Breast epithelium (tissue), 4 donors: ENCODE measurements around the gene GANC. TPM values are rescaled to one million over a fixed set of nuclear protein-coding genes. Genes with fewer than 3 reads are reported as not detected.

Experiments used
- DNase-seq, 2 donors: peaks; one replicate each; pipeline ENCODE4 v3.0.0-alpha.2; 2019; ENCODE audit warnings: low spot score in 2 of 2
- H3K27ac ChIP-seq, 2 donors: fragments of 200-600 bp; sonication (generic) in 1 of 2; one replicate each; pipeline ENCODE4 v1.5.1; 2016 to 2019; ENCODE audit warnings: mild to moderate bottlenecking in 1 of 2
- H3K27me3 ChIP-seq, 2 donors: fragments of 200-600 bp; sonication (generic) in 1 of 2; one replicate each; pipeline versions ENCODE4 v1.5.1 to v1.6.0; 2017 to 2019; ENCODE audit warnings: control low read depth in 1 of 2, mild to moderate bottlenecking in 1 of 2
- H3K36me3 ChIP-seq: fragments of 200-600 bp; one replicate; pipeline ENCODE4 v1.5.1; 2019
- H3K4me1 ChIP-seq, 2 donors: fragments of 200-600 bp; sonication (generic); one replicate each; pipeline ENCODE4 v1.5.1; 2016 to 2019; ENCODE audit warnings: control low read depth in 1 of 2
- H3K4me3 ChIP-seq, 3 donors: fragments of 200-600 bp; sonication (generic); 1 replicate in 2 of 3; 2 replicates in 1 of 3; pipeline ENCODE4 v1.5.1; 2016 to 2019; ENCODE audit warnings: mild to moderate bottlenecking in 3 of 3, moderate library complexity in 2 of 3
- H3K9me3 ChIP-seq, 2 donors: fragments of 200-600 bp; sonication (generic) in 1 of 2; one replicate each; pipeline ENCODE4 v1.5.1; 2016 to 2019; ENCODE audit warnings: control low read depth in 1 of 2
- CTCF ChIP-seq, 3 donors: fragments of 450-650 bp; IDR thresholded peaks; one replicate each; pipeline ENCODE4 v1.5.1; 2016 to 2017; ENCODE audit warnings: antibody characterized with exemption in 3 of 3, mild to moderate bottlenecking in 3 of 3, moderate library complexity in 3 of 3
- POLR2A ChIP-seq: fragments of 450-650 bp; IDR thresholded peaks from one replicate; pipeline ENCODE4 v1.6.1; 2016; ENCODE audit warnings: antibody characterized with exemption, mild to moderate bottlenecking, moderate library complexity
- POLR2AphosphoS5 ChIP-seq, 3 donors: sonication (generic); formaldehyde crosslinking; IDR thresholded peaks; one replicate each; pipeline ENCODE4 v1.6.1; 2017; ENCODE audit warnings: antibody characterized with exemption in 3 of 3
- intact Hi-C: fragments of 100-400 bp; cut with DNase I; formaldehyde crosslinking; loops from one replicate; pipeline ENCODE4 v1.15.1; 2023; ENCODE audit warnings: low total_unique reads
- total RNA-seq, 3 donors: library from RNA; depleted of rRNA; stranded (reverse); fragments of >200 nt; gene quantifications; one replicate each; pipeline ENCODE4 v1.1.0, GENCODE V29; 2016

GANC gene
- total RNA-seq, 3 donors from 2014 or later, result 30.2 to 35.5 (median 34.5) TPM

- H3K27me3 ChIP-seq, result no peaks in the 10 kb centered on the region
- no peak overlapping the region for H3K4me3 ChIP-seq
- H3K4me1 ChIP-seq, result no peaks in the 10 kb centered on the region
- intact Hi-C loops, result no loop called here
- H3K36me3 ChIP-seq, result peaks cover 12% of the 10 kb centered on the region
- DNase-seq, result no peak
- no peak overlapping the region for H3K27ac ChIP-seq
- H3K9me3 ChIP-seq, result no peaks in the 10 kb centered on the region
- TF ChIP-seq POLR2AphosphoS5 (IDR thresholded peaks at IDR 0.05) (no peak), POLR2A (no peak), CTCF (IDR thresholded peaks at IDR 0.05) (no peak)
Measured at GRCh38 chr15:42264795-42265194, 8.2 kb upstream of the GANC start.

GRCh38 chr15:42267286-42267685 is 5.7 kb upstream of the GANC start:
- no peaks in the 10 kb centered on the region for H3K9me3 ChIP-seq
- H3K4me1 ChIP-seq, result peaks cover 0 to 16% of the 10 kb centered on the region in 2 donors
- H3K36me3 ChIP-seq, result peaks cover 5% of the 10 kb centered on the region
- no peaks in the 10 kb centered on the region for H3K27me3 ChIP-seq
- no peak for TF ChIP-seq CTCF (IDR thresholded peaks at IDR 0.05)
- TF ChIP-seq POLR2A, result no peak
- TF ChIP-seq POLR2AphosphoS5 (IDR thresholded peaks at IDR 0.05), result no peak
- no peak for DNase-seq
- intact Hi-C loops, result no loop called here
- H3K27ac ChIP-seq, result no peak overlapping the region
- H3K4me3 ChIP-seq, result no peak overlapping the region

- no peak for DNase-seq
- H3K36me3 ChIP-seq, result no peaks in the 10 kb centered on the region
- peaks cover 0 to 23% of the 10 kb centered on the region in 2 donors for H3K4me1 ChIP-seq
- intact Hi-C loops, result no loop called here
- peak overlapping the region; percentile 68 to 69 for H3K27ac ChIP-seq
- no peaks in the 10 kb centered on the region for H3K27me3 ChIP-seq
- peak overlapping the region in 2 of 3 donors; percentile 16 to 39 for H3K4me3 ChIP-seq
- no peaks in the 10 kb centered on the region for H3K9me3 ChIP-seq
- TF ChIP-seq POLR2A (no peak), POLR2AphosphoS5 (IDR thresholded peaks at IDR 0.05) (no peak), CTCF (IDR thresholded peaks at IDR 0.05) (no peak)
Measured at GRCh38 chr15:42270551-42270950, 2.5 kb upstream of the GANC start.

- intact Hi-C loops, result no loop called here
- TF ChIP-seq POLR2AphosphoS5 (IDR thresholded peaks at IDR 0.05) (no peak), CTCF (IDR thresholded peaks at IDR 0.05) (no peak), POLR2A (no peak)
- no peak for DNase-seq
- no peaks in the 10 kb centered on the region for H3K27me3 ChIP-seq
- H3K36me3 ChIP-seq, result no peaks in the 10 kb centered on the region
- H3K4me1 ChIP-seq, result peaks cover 0 to 27% of the 10 kb centered on the region in 2 donors
- H3K4me3 ChIP-seq, result peak overlapping the region in 2 of 3 donors; percentile 16 to 39
- no peaks in the 10 kb centered on the region for H3K9me3 ChIP-seq
- peak overlapping the region; percentile 68 to 69 for H3K27ac ChIP-seq
Measured at GRCh38 chr15:42270996-42271395, 2.0 kb upstream of the GANC start.

GRCh38 chr15:42273900-42274701 is 1.1 kb downstream of the GANC start:
- H3K4me3 ChIP-seq, result peak overlapping the region; percentile 77 to 82 (median 80)
- intact Hi-C loops, result no loop called here
- H3K27me3 ChIP-seq, result no peaks in the 10 kb centered on the region
- H3K4me1 ChIP-seq, result peaks cover 0 to 27% of the 10 kb centered on the region in 2 donors
- H3K9me3 ChIP-seq, result no peaks in the 10 kb centered on the region
- H3K27ac ChIP-seq, result peak overlapping the region; percentile 99
- TF ChIP-seq CTCF (IDR thresholded peaks at IDR 0.05) (no peak), POLR2A (no peak), POLR2AphosphoS5 (IDR thresholded peaks at IDR 0.05) (peak in 1 of 3 donors; percentile 13)
- DNase-seq, result peak; percentile 41 to 67
- H3K36me3 ChIP-seq, result no peaks in the 10 kb centered on the region
